ENCODE results near the gene EIF5. TPM values are rescaled to one million over a fixed set of nuclear protein-coding genes. Genes with fewer than 3 reads are reported as not detected.

EIF5 gene
- polyA plus RNA-seq, 1 experiment, result 477 TPM

DNA sequence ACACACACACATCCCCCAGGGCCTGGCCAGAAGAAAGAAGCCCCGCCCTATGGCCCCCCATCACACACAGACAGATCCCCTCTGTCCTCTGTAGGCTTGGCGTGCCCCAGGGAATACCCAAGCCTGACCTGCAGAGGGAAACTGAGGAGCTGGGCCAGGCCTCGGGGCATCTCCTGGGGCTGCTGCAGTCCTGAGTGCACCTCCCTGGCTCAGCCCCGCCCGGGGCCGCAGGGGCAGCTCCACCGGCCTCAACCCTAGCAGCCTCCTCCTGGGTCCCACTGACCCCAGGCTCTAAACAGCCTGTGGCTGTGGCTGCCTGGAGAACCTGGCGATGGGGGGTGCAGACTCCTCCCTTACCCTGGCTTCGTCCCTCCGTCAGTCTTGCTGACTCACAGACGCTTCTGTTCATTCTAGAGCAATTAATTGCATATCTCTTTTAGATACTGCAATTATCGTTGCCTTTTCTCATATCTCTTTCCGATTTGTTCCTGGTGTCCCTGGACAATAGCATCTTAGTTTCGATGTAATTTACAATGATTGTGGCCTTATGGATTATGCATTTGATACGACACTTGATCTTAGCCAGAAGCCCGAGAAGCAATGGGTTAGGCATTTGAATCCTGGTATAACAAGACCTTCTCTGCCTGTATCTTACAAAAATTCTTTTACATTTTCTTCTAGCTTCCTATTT, 45.8 kb upstream of the EIF5 start:
- no peak for DNase-seq (ENCODE audit: low read depth, low spot score)
- Histone ChIP-seq H3K27ac (ENCODE audit: low read depth, low read length) (no peak overlapping the region), H3K4me3 (ENCODE audit: low read depth, low read length) (no peak overlapping the region), H3K27me3 (ENCODE audit: control insufficient read depth, insufficient read depth, low read length) (peaks cover 51% of the 10 kb centered on the region), H3K9me3 (ENCODE audit: control insufficient read depth, insufficient read depth, low read length) (no peaks in the 10 kb centered on the region; the same call in 1 of the 2 replicates)
- TF ChIP-seq, protein P1, sequence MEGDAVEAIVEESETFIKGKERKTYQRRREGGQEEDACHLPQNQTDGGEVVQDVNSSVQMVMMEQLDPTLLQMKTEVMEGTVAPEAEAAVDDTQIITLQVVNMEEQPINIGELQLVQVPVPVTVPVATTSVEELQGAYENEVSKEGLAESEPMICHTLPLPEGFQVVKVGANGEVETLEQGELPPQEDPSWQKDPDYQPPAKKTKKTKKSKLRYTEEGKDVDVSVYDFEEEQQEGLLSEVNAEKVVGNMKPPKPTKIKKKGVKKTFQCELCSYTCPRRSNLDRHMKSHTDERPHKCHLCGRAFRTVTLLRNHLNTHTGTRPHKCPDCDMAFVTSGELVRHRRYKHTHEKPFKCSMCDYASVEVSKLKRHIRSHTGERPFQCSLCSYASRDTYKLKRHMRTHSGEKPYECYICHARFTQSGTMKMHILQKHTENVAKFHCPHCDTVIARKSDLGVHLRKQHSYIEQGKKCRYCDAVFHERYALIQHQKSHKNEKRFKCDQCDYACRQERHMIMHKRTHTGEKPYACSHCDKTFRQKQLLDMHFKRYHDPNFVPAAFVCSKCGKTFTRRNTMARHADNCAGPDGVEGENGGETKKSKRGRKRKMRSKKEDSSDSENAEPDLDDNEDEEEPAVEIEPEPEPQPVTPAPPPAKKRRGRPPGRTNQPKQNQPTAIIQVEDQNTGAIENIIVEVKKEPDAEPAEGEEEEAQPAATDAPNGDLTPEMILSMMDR (IDR thresholded peaks at IDR 0.05; ENCODE audit: low read depth, low read length), result no peak
- ChIA-PET POLR2A (no interaction called here), CTCF (interaction anchor here (0.6 kb wide), 1 partner anchor 62 kb away, joined by 3 read pairs; no protein-coding TSS in a partner anchor)

DNA sequence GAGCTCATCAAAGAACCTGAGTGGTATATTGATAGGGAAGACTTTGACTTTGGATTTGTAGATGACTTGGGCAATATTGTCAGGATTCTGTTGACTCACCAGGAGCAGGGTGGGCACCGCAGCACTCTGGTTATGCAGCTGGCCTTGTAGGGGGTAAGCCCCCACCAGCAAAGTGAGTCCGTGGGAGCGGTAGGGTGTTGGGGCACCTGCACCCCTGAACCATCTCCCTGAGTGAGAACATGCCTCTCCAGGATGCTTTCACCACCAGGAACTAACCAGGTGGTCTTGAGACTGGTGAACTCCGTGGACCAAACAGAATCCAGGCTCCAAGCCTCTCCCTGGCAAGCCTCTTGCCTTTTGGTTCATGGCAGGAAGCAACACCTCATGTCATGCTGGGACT, 44.0 kb upstream of the EIF5 start:
- H3K9me3 ChIP-seq (ENCODE audit: control insufficient read depth, insufficient read depth, low read length), result no peaks in the 10 kb centered on the region; the same call in 1 of the 2 replicates
- peaks cover 52% of the 10 kb centered on the region for H3K27me3 ChIP-seq (ENCODE audit: control insufficient read depth, insufficient read depth, low read length)
- POLR2A ChIA-PET, result no interaction called here
- no peak overlapping the region for H3K27ac ChIP-seq (ENCODE audit: low read depth, low read length)
- H3K4me3 ChIP-seq (ENCODE audit: low read depth, low read length), result no peak overlapping the region
- no peak for DNase-seq (ENCODE audit: low read depth, low spot score)
- TF ChIP-seq, protein P1 (IDR thresholded peaks at IDR 0.05; ENCODE audit: low read depth, low read length), result no peak
- CTCF ChIA-PET, result interaction anchor here (0.7 to 6.1 kb wide), 3 partner anchors 185 to 313 kb away, joined by 7 to 68 read pairs (median 63); no protein-coding TSS in a partner anchor

DNA sequence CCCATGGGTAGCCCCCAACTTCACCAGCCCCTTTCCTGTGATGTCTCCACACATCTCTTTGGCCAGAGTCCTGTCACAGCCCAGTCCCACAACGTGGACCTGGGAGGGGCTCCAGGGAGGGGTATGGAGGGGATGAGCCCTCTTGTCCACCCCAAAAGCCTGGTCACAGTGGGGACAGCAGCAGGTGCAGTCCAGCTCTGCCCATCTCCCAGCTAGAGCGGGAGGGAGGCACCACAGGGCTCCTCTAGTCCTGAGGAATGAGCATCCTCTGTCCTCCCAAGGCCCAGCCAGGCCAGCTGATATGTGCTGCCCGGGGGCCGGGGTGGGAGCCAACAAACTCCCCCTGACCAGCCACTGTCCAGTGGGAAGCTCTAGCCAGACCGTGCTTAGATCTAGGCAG, 43.5 kb upstream of the EIF5 start:
- no peak overlapping the region for H3K4me3 ChIP-seq (ENCODE audit: low read depth, low read length)
- peaks cover 52% of the 10 kb centered on the region for H3K27me3 ChIP-seq (ENCODE audit: control insufficient read depth, insufficient read depth, low read length)
- DNase-seq (ENCODE audit: low read depth, low spot score), result no peak
- TF ChIP-seq, protein P1 (IDR thresholded peaks at IDR 0.05; ENCODE audit: low read depth, low read length), result no peak
- ChIA-PET POLR2A (no interaction called here), CTCF (interaction anchor here (0.5 to 6.1 kb wide), 5 partner anchors 14 to 215 kb away, joined by 3 to 68 read pairs (median 5); no protein-coding TSS in a partner anchor)
- no peak overlapping the region for H3K27ac ChIP-seq (ENCODE audit: low read depth, low read length)
- no peaks in the 10 kb centered on the region; the same call in 1 of the 2 replicates for H3K9me3 ChIP-seq (ENCODE audit: control insufficient read depth, insufficient read depth, low read length)

DNA sequence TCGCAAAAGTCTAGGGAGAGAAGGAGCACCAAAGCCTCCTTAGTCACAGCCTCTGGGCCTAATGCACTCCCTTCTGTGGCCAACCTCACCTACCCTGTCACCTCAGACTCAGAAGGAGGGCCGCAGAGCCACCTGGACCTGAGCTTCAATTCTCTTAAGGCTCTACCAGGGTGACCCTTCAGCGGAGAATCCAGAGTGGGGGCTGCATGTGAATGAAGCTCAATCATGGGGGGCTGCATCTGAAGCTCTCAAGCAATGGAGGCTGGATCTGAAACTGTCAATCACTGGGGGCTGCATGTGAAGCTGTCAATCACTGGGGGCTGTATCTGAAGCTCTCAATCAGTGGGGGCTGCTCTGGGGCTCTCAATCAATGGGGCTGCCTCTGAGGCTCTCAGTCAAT, 43.1 kb upstream of the EIF5 start:
- H3K9me3 ChIP-seq (ENCODE audit: control insufficient read depth, insufficient read depth, low read length), result no peaks in the 10 kb centered on the region; the same call in 1 of the 2 replicates
- DNase-seq (ENCODE audit: low read depth, low spot score), result no peak
- peaks cover 52% of the 10 kb centered on the region for H3K27me3 ChIP-seq (ENCODE audit: control insufficient read depth, insufficient read depth, low read length)
- peak overlapping the region; percentile 21 for H3K27ac ChIP-seq (ENCODE audit: low read depth, low read length)
- CTCF ChIA-PET, result interaction anchor here (0.5 to 6.1 kb wide), 9 partner anchors 14 to 215 kb away, joined by 3 to 68 read pairs (median 4); no protein-coding TSS in a partner anchor
- POLR2A ChIA-PET, result no interaction called here
- TF ChIP-seq, protein P1 (IDR thresholded peaks at IDR 0.05; ENCODE audit: low read depth, low read length), result no peak
- no peak overlapping the region for H3K4me3 ChIP-seq (ENCODE audit: low read depth, low read length)
